AG04449 (cell line): Measurements from ENCODE around the gene TNFSF15.

Source experiments
- CTCF ChIA-PET: fragments of 350-600 bp; formaldehyde crosslinking; extraction: SDS; loops from one replicate; lab custom pipeline; 2021; ENCODE audit warnings: antibody characterized with exemption; lab: Yijun Ruan, JAX
- POLR2A ChIA-PET: fragments of 400-600, 350-600 bp; formaldehyde crosslinking; extraction: SDS; loops from one replicate; lab custom pipeline; 2020; ENCODE audit warnings: antibody characterized with exemption, inconsistent platforms; lab: Yijun Ruan, JAX
- DNase-seq: peaks from one replicate; pipeline ENCODE4 v3.0.0-alpha.2; 2010; ENCODE audit warnings: low read depth, low spot score
- H3K4me3 ChIP-seq: 2 replicates; pipeline ENCODE4 v1.5.1; 2011; ENCODE audit warnings: low read depth, mild to moderate bottlenecking, control low read depth, low read length
- CTCF ChIP-seq: IDR thresholded peaks from one replicate; pipeline ENCODE4 v1.5.1; 2011; ENCODE audit warnings: mild to moderate bottlenecking, moderate library complexity, low read length, control low read depth, inconsistent platforms; ENCODE audit not compliant: insufficient read depth; ENCODE audit errors: missing control alignments

Gene TNFSF15

GRCh38 chr9:114851306-114851705, 45.5 kb upstream of the TNFSF15 start:
- no peak for TF ChIP-seq CTCF
- DNase-seq, result no peak
- POLR2A ChIA-PET, result no interaction called here
- CTCF ChIA-PET, result no interaction called here
- no peak overlapping the region for H3K4me3 ChIP-seq

- no peak overlapping the region for H3K4me3 ChIP-seq
- CTCF ChIA-PET, result no interaction called here
- no peak for DNase-seq
- TF ChIP-seq CTCF, result no peak
- POLR2A ChIA-PET, result no interaction called here
Observed at GRCh38 chr9:114850871-114851270, 45.0 kb upstream of the TNFSF15 start.

GRCh38 chr9:114849450-114849849, 43.6 kb upstream of the TNFSF15 start:
- no peak for TF ChIP-seq CTCF
- ChIA-PET POLR2A (no interaction called here), CTCF (no interaction called here)
- no peak for DNase-seq
- H3K4me3 ChIP-seq, result no peak overlapping the region

GRCh38 chr9:114847492-114848417, 41.9 kb upstream of the TNFSF15 start:
- TF ChIP-seq CTCF, result no peak
- no peak overlapping the region for H3K4me3 ChIP-seq
- no peak for DNase-seq
- ChIA-PET POLR2A (interaction anchor here (0.6 kb wide), 1 partner anchor 161 kb away, joined by 3 read pairs; no protein-coding TSS in a partner anchor), CTCF (no interaction called here)

- H3K4me3 ChIP-seq, result no peak overlapping the region
- ChIA-PET CTCF (no interaction called here), POLR2A (no interaction called here)
- no peak for TF ChIP-seq CTCF
- DNase-seq, result no peak
Observed at GRCh38 chr9:114845373-114845772, 39.5 kb upstream of the TNFSF15 start.

GRCh38 chr9:114844766-114845165, 38.9 kb upstream of the TNFSF15 start:
- H3K4me3 ChIP-seq, result no peak overlapping the region
- DNase-seq, result no peak
- ChIA-PET POLR2A (no interaction called here), CTCF (interaction anchor here (1.2 kb wide), 1 partner anchor 163 kb away, joined by 3 read pairs; no protein-coding TSS in a partner anchor)
- no peak for TF ChIP-seq CTCF
